ENCODE data around the gene RAX2.

RAX2 gene

GRCh38 chr19:3751236-3751635 is 20.8 kb downstream of the RAX2 start:
- WGBS = 98% methylated on average over 30 of the region's 30 CpGs
- peaks cover 9% of the 10 kb centered on the region for H3K79me1 ChIP-seq (replicated peaks; ENCODE audit: low read length, poor library complexity, severe bottlenecking)

DNA sequence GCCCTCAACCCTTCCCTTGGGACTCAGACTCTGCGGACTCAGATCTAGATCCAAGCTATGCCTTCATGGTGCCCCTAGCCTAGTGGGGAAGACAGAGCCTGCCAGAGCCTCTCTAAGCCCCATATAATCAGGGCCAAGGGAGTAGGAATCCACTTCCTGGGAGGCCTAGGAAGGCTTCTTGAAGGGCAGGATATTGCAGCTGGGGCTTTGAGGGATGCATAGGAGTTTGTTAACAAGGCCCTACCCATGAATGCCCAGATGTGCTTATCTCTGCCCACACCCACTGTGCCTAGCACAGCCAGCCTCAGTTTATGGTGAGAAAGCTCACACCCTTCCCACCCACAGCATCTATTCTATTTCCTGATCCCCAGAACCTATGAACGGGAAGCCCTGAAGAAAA is 21.8 kb downstream of the RAX2 start:
- peaks cover 0 to 22% of the 10 kb centered on the region in 2 experiments for H3K27me3 ChIP-seq (ENCODE audit: control insufficient read depth in 1 of 2, insufficient read depth in 1 of 2, low read length in 2 of 2)
- H3K4me2 ChIP-seq (ENCODE audit: low read length, poor library complexity, severe bottlenecking) = no peak overlapping the region
- peaks cover 29 to 51% of the 10 kb centered on the region in 2 experiments for H3K36me3 ChIP-seq (ENCODE audit: control insufficient read depth in 1 of 2, insufficient read depth in 2 of 2, low read depth in 1 of 2, low read length in 2 of 2)
- no peak overlapping the region for H2AK5ac ChIP-seq (ENCODE audit: low read length, severe bottlenecking)
- H3K4me1 ChIP-seq (ENCODE audit: control insufficient read depth, insufficient read depth, low read depth, low read length) = peaks cover 6% of the 10 kb centered on the region
- H2AFZ ChIP-seq (ENCODE audit: low read depth, low read length) = no peak overlapping the region
- H2BK5ac ChIP-seq (ENCODE audit: low read depth, low read length, poor library complexity, severe bottlenecking) = no peak overlapping the region
- H2BK12ac ChIP-seq (ENCODE audit: low read length in 2 of 2) = no peak overlapping the region
- peaks cover 6% of the 10 kb centered on the region for H3K79me1 ChIP-seq (replicated peaks; ENCODE audit: low read length, poor library complexity, severe bottlenecking)
- H4K91ac ChIP-seq (ENCODE audit: low read length) = no peak overlapping the region
- H3K9ac ChIP-seq (ENCODE audit: low read length) = no peak overlapping the region
- no peak overlapping the region for H3K14ac ChIP-seq (ENCODE audit: low read length in 2 of 2)
- H3K4me3 ChIP-seq (ENCODE audit: insufficient read depth in 1 of 2, low read depth in 1 of 2, low read length in 2 of 2) = no peak overlapping the region
- no peak overlapping the region for H2BK120ac ChIP-seq (ENCODE audit: low read depth, low read length)
- H3K23ac ChIP-seq (ENCODE audit: low read length in 2 of 2) = no peak overlapping the region
- DNase-seq = no peak
- H3K9me3 ChIP-seq (ENCODE audit: control insufficient read depth, low read length) = no peaks in the 10 kb centered on the region
- no peak overlapping the region for H3K18ac ChIP-seq (ENCODE audit: low read depth in 1 of 2, low read length in 2 of 2)
- no peak overlapping the region for H3K4ac ChIP-seq (ENCODE audit: low read depth in 1 of 2, low read length in 2 of 2)
- 90% methylated on average over 2 of the region's 2 CpGs for WGBS
- H4K8ac ChIP-seq (ENCODE audit: low read length) = no peak overlapping the region
- no peak overlapping the region for H2BK15ac ChIP-seq (ENCODE audit: low read depth, poor library complexity, severe bottlenecking)
- H3K27ac ChIP-seq (ENCODE audit: low read length, poor library complexity, severe bottlenecking) = no peak overlapping the region

More at GRCh38 chr19:3751236-3751635, 20.8 kb downstream of the RAX2 start:
- Histone ChIP-seq H3K4me3 (ENCODE audit: insufficient read depth in 1 of 2, low read depth in 1 of 2, low read length in 2 of 2) (no peak overlapping the region), H3K9ac (ENCODE audit: low read length) (no peak overlapping the region), H2BK15ac (ENCODE audit: low read depth, poor library complexity, severe bottlenecking) (no peak overlapping the region), H3K18ac (ENCODE audit: low read depth in 1 of 2, low read length in 2 of 2) (no peak overlapping the region), H3K4me2 (ENCODE audit: low read length, poor library complexity, severe bottlenecking) (no peak overlapping the region), H3K27me3 (ENCODE audit: control insufficient read depth in 1 of 2, insufficient read depth in 1 of 2, low read length in 2 of 2) (peaks cover 0 to 12% of the 10 kb centered on the region in 2 experiments), H3K23ac (ENCODE audit: low read length in 2 of 2) (no peak overlapping the region), H2AFZ (ENCODE audit: low read depth, low read length) (no peak overlapping the region), H2BK12ac (ENCODE audit: low read length in 2 of 2) (no peak overlapping the region), H3K27ac (ENCODE audit: low read length, poor library complexity, severe bottlenecking) (no peak overlapping the region), H4K8ac (ENCODE audit: low read length) (no peak overlapping the region), H2BK5ac (ENCODE audit: low read depth, low read length, poor library complexity, severe bottlenecking) (no peak overlapping the region), H3K36me3 (ENCODE audit: control insufficient read depth in 1 of 2, insufficient read depth in 2 of 2, low read depth in 1 of 2, low read length in 2 of 2) (peaks cover 29 to 51% of the 10 kb centered on the region in 2 experiments), H2BK120ac (ENCODE audit: low read depth, low read length) (no peak overlapping the region), H3K4ac (ENCODE audit: low read depth in 1 of 2, low read length in 2 of 2) (no peak overlapping the region), H3K4me1 (ENCODE audit: control insufficient read depth, insufficient read depth, low read depth, low read length) (peaks cover 6% of the 10 kb centered on the region), H3K14ac (ENCODE audit: low read length in 2 of 2) (no peak overlapping the region), H4K91ac (ENCODE audit: low read length) (no peak overlapping the region), H2AK5ac (ENCODE audit: low read length, severe bottlenecking) (no peak overlapping the region), H3K9me3 (ENCODE audit: control insufficient read depth, low read length) (no peaks in the 10 kb centered on the region)
- no peak for DNase-seq

DNA sequence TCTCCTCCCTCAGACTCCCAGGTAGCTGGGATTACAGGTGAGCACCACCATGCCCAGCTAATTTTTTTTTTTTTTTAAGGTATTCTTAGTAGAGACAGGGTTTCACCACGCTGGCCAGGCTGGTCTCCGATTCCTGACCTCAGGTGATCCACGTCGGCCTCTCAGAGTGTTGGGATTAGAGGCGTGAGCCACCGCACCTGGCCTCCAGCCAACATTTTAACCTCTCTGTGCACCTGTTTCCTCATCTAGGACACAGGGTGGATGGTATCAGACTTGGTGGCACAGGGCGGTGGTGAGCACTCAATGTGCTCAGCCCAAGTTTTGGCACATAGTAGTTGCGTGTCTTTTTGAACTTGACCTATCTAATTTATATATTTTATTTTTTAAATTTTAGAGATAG is 23.1 kb downstream of the RAX2 start:
- no peaks in the 10 kb centered on the region for H3K9me3 ChIP-seq (ENCODE audit: control insufficient read depth, low read length)
- H3K27me3 ChIP-seq (ENCODE audit: control insufficient read depth in 1 of 2, insufficient read depth in 1 of 2, low read length in 2 of 2) = peaks cover 0 to 22% of the 10 kb centered on the region in 2 experiments
- no peak overlapping the region for H2BK5ac ChIP-seq (ENCODE audit: low read depth, low read length, poor library complexity, severe bottlenecking)
- H2AFZ ChIP-seq (ENCODE audit: low read depth, low read length) = no peak overlapping the region
- H4K8ac ChIP-seq (ENCODE audit: low read length) = no peak overlapping the region
- H3K4me2 ChIP-seq (ENCODE audit: low read length, poor library complexity, severe bottlenecking) = no peak overlapping the region
- 96% methylated on average over 7 of the region's 8 CpGs for WGBS
- H3K23ac ChIP-seq (ENCODE audit: low read length in 2 of 2) = no peak overlapping the region
- H3K14ac ChIP-seq (ENCODE audit: low read length in 2 of 2) = no peak overlapping the region
- no peak overlapping the region for H2BK15ac ChIP-seq (ENCODE audit: low read depth, poor library complexity, severe bottlenecking)
- no peak overlapping the region for H3K9ac ChIP-seq (ENCODE audit: low read length)
- no peak overlapping the region for H2AK5ac ChIP-seq (ENCODE audit: low read length, severe bottlenecking)
- H2BK120ac ChIP-seq (ENCODE audit: low read depth, low read length) = no peak overlapping the region
- peaks cover 4% of the 10 kb centered on the region for H3K4me1 ChIP-seq (ENCODE audit: control insufficient read depth, insufficient read depth, low read depth, low read length)
- no peaks in the 10 kb centered on the region for H3K79me1 ChIP-seq (replicated peaks; ENCODE audit: low read length, poor library complexity, severe bottlenecking)
- H3K36me3 ChIP-seq (ENCODE audit: control insufficient read depth in 1 of 2, insufficient read depth in 2 of 2, low read depth in 1 of 2, low read length in 2 of 2) = peaks cover 29 to 46% of the 10 kb centered on the region in 2 experiments
- no peak overlapping the region for H2BK12ac ChIP-seq (ENCODE audit: low read length in 2 of 2)
- H4K91ac ChIP-seq (ENCODE audit: low read length) = no peak overlapping the region
- H3K18ac ChIP-seq (ENCODE audit: low read depth in 1 of 2, low read length in 2 of 2) = no peak overlapping the region
- no peak for DNase-seq
- H3K4ac ChIP-seq (ENCODE audit: low read depth in 1 of 2, low read length in 2 of 2) = no peak overlapping the region
- H3K27ac ChIP-seq (ENCODE audit: low read length, poor library complexity, severe bottlenecking) = no peak overlapping the region
- no peak overlapping the region for H3K4me3 ChIP-seq (ENCODE audit: insufficient read depth in 1 of 2, low read depth in 1 of 2, low read length in 2 of 2)

DNA sequence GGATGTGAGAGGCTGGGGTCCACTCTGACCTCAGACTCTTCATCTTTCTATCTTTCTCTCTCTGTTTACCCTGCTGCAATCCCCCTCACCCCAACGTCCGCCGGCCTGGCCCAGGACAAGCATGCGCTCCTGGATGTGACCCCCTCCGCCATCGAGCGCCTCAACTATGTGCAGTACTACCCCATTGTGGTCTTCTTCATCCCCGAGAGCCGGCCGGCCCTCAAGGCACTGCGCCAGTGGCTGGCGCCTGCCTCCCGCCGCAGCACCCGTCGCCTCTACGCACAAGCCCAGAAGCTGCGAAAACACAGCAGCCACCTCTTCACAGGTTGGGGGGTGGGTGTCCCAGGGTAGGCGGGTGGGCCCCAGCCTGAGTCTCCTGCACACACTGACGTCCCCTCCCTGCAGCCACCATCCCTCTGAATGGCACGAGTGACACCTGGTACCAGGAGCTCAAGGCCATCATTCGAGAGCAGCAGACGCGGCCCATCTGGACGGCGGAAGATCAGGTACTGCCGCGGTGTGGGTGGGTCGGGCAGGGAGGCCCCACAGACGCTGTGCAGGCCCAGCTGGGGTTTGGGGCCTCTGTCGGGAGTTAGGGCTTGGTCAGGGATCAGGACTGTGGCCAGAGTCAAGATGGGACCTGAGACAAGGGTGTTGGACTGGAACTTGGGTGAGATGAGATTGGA is 25.5 kb downstream of the RAX2 start:
- no peak overlapping the region for H3K14ac ChIP-seq (ENCODE audit: low read length in 2 of 2)

More for the DNA sequence above, 25.5 kb downstream of the RAX2 start:
- H3K27ac ChIP-seq (ENCODE audit: low read length, poor library complexity, severe bottlenecking) = no peak overlapping the region
- H3K4ac ChIP-seq (ENCODE audit: low read depth in 1 of 2, low read length in 2 of 2) = no peak overlapping the region
- DNase-seq = no peak
- no peak overlapping the region for H2AK5ac ChIP-seq (ENCODE audit: low read length, severe bottlenecking)
- 89% methylated on average over 31 of the region's 31 CpGs for WGBS
- H2AFZ ChIP-seq (ENCODE audit: low read depth, low read length) = no peak overlapping the region
- no peak overlapping the region for H3K4me2 ChIP-seq (ENCODE audit: low read length, poor library complexity, severe bottlenecking)
- H3K18ac ChIP-seq (ENCODE audit: low read depth in 1 of 2, low read length in 2 of 2) = no peak overlapping the region
- H2BK15ac ChIP-seq (ENCODE audit: low read depth, poor library complexity, severe bottlenecking) = no peak overlapping the region
- no peak overlapping the region for H3K4me3 ChIP-seq (ENCODE audit: insufficient read depth in 1 of 2, low read depth in 1 of 2, low read length in 2 of 2)
- no peak overlapping the region for H3K9ac ChIP-seq (ENCODE audit: low read length)
- H3K27me3 ChIP-seq (ENCODE audit: control insufficient read depth in 1 of 2, insufficient read depth in 1 of 2, low read length in 2 of 2) = peaks cover 0 to 22% of the 10 kb centered on the region in 2 experiments
- peak overlapping the region; percentile 15 for H4K91ac ChIP-seq (ENCODE audit: low read length)
- H3K36me3 ChIP-seq (ENCODE audit: control insufficient read depth in 1 of 2, insufficient read depth in 2 of 2, low read depth in 1 of 2, low read length in 2 of 2) = peaks cover 20 to 22% of the 10 kb centered on the region in 2 experiments
- no peak overlapping the region for H3K23ac ChIP-seq (ENCODE audit: low read length in 2 of 2)
- no peak overlapping the region for H2BK5ac ChIP-seq (ENCODE audit: low read depth, low read length, poor library complexity, severe bottlenecking)
- H2BK12ac ChIP-seq (ENCODE audit: low read length in 2 of 2) = no peak overlapping the region
- H3K79me1 ChIP-seq (replicated peaks; ENCODE audit: low read length, poor library complexity, severe bottlenecking) = no peaks in the 10 kb centered on the region
- H3K4me1 ChIP-seq (ENCODE audit: control insufficient read depth, insufficient read depth, low read depth, low read length) = peaks cover 4% of the 10 kb centered on the region
- no peak overlapping the region for H4K8ac ChIP-seq (ENCODE audit: low read length)
- no peak overlapping the region for H2BK120ac ChIP-seq (ENCODE audit: low read depth, low read length)
- H3K9me3 ChIP-seq (ENCODE audit: control insufficient read depth, low read length) = no peaks in the 10 kb centered on the region

All from mesenchymal stem cell (in vitro differentiated cells and primary cell).